ENCODE data around the gene CCDC102A.

CCDC102A gene

GRCh38 chr16:57541754-57542435 lies 5.5 kb upstream of the CCDC102A start:
- no peak for DNase-seq (ENCODE audit: extremely low read depth, low read depth)
- TF ChIP-seq CTCF (IDR thresholded peaks at IDR 0.05; ENCODE audit: low read depth, low read length) = no peak

GRCh38 chr16:57540906-57541753 lies 4.8 kb upstream of the CCDC102A start:
- no peak for TF ChIP-seq CTCF (IDR thresholded peaks at IDR 0.05; ENCODE audit: low read depth, low read length)

GRCh38 chr16:57540387-57540786 lies 4.0 kb upstream of the CCDC102A start:
- DNase-seq (ENCODE audit: extremely low read depth, low read depth) = no peak
- no peak for TF ChIP-seq CTCF (IDR thresholded peaks at IDR 0.05; ENCODE audit: low read depth, low read length)

More at GRCh38 chr16:57540906-57541753, 4.8 kb upstream of the CCDC102A start:
- DNase-seq (ENCODE audit: extremely low read depth, low read depth) = no peak

GRCh38 chr16:57539072-57539796 lies 2.9 kb upstream of the CCDC102A start:
- no peak for DNase-seq (ENCODE audit: extremely low read depth, low read depth)
- no peak for TF ChIP-seq CTCF (IDR thresholded peaks at IDR 0.05; ENCODE audit: low read depth, low read length)

- TF ChIP-seq CTCF (IDR thresholded peaks at IDR 0.05; ENCODE audit: low read depth, low read length) = no peak
- DNase-seq (ENCODE audit: extremely low read depth, low read depth) = no peak
These were observed 1.9 kb upstream of the CCDC102A start for GRCh38 chr16:57538235-57538721.

GRCh38 chr16:57537581-57538234 lies 1.3 kb upstream of the CCDC102A start:
- no peak for DNase-seq (ENCODE audit: extremely low read depth, low read depth)
- no peak for TF ChIP-seq CTCF (IDR thresholded peaks at IDR 0.05; ENCODE audit: low read depth, low read length)

All from AG09319 (cell line).